ENCODE measurements around the gene SLC35F6.

The SLC35F6 gene

GRCh38 chr2:26740346-26740745 lies 23.7 kb upstream of the SLC35F6 start:
- TF ChIP-seq REST (IDR thresholded peaks at IDR 0.05; ENCODE audit: insufficient read depth in 1 of 2, low read depth in 2 of 2, low read length in 2 of 2) (no peak), FOXP2 (optimal IDR thresholded peaks at IDR 0.05; ENCODE audit: borderline replicate concordance, extremely low read depth, extremely low read length, insufficient read depth) (no peak), POLR2AphosphoS5 (IDR thresholded peaks at IDR 0.05; ENCODE audit: low read depth, low read length) (no peak)

- no peak for TF ChIP-seq SIN3A (IDR thresholded peaks at IDR 0.05; ENCODE audit: borderline replicate concordance, insufficient read depth, low read length)
Observed at GRCh38 chr2:26740890-26741302, 23.2 kb upstream of the SLC35F6 start.

- TF ChIP-seq REST (IDR thresholded peaks at IDR 0.05; ENCODE audit: insufficient read depth in 1 of 2, low read depth in 2 of 2, low read length in 2 of 2), result no peak
- TF ChIP-seq POLR2AphosphoS5 (IDR thresholded peaks at IDR 0.05; ENCODE audit: low read depth, low read length), result no peak
- no peak for TF ChIP-seq FOXP2 (optimal IDR thresholded peaks at IDR 0.05; ENCODE audit: borderline replicate concordance, extremely low read depth, extremely low read length, insufficient read depth)
- TF ChIP-seq TAF1 (IDR thresholded peaks at IDR 0.05; ENCODE audit: borderline replicate concordance, insufficient read depth, low read length), result no peak
- no peak for TF ChIP-seq SIN3A (IDR thresholded peaks at IDR 0.05; ENCODE audit: borderline replicate concordance, insufficient read depth, low read length)
Observed at GRCh38 chr2:26742048-26742770, 21.9 kb upstream of the SLC35F6 start.

GRCh38 chr2:26743852-26744251 lies 20.2 kb upstream of the SLC35F6 start:
- no peak for TF ChIP-seq TAF1 (IDR thresholded peaks at IDR 0.05; ENCODE audit: borderline replicate concordance, insufficient read depth, low read length)

- TF ChIP-seq FOXP2 (optimal IDR thresholded peaks at IDR 0.05; ENCODE audit: borderline replicate concordance, extremely low read depth, extremely low read length, insufficient read depth) (no peak), REST (IDR thresholded peaks at IDR 0.05; ENCODE audit: insufficient read depth in 1 of 2, low read depth in 2 of 2, low read length in 2 of 2) (no peak), POLR2AphosphoS5 (IDR thresholded peaks at IDR 0.05; ENCODE audit: low read depth, low read length) (no peak), TAF1 (IDR thresholded peaks at IDR 0.05; ENCODE audit: borderline replicate concordance, insufficient read depth, low read length) (no peak), SIN3A (IDR thresholded peaks at IDR 0.05; ENCODE audit: borderline replicate concordance, insufficient read depth, low read length) (no peak)
Observed at GRCh38 chr2:26744953-26745352, 19.1 kb upstream of the SLC35F6 start.

- TF ChIP-seq TAF1 (IDR thresholded peaks at IDR 0.05; ENCODE audit: borderline replicate concordance, insufficient read depth, low read length) (no peak), REST (IDR thresholded peaks at IDR 0.05; ENCODE audit: insufficient read depth in 1 of 2, low read depth in 2 of 2, low read length in 2 of 2) (no peak), SIN3A (IDR thresholded peaks at IDR 0.05; ENCODE audit: borderline replicate concordance, insufficient read depth, low read length) (no peak), FOXP2 (optimal IDR thresholded peaks at IDR 0.05; ENCODE audit: borderline replicate concordance, extremely low read depth, extremely low read length, insufficient read depth) (no peak), POLR2AphosphoS5 (IDR thresholded peaks at IDR 0.05; ENCODE audit: low read depth, low read length) (no peak)
Observed at GRCh38 chr2:26745609-26746327, 18.3 kb upstream of the SLC35F6 start.

Measured in PFSK-1 (cell line).